ENCODE measurements around the gene KLHL13.

GRCh38 chrX:118066867-118067515 is 49.6 kb downstream of the KLHL13 start:
- TF ChIP-seq EP300 (conservative IDR thresholded peaks at IDR 0.05; ENCODE audit: poor library complexity, severe bottlenecking) (no peak), CTCF (IDR thresholded peaks at IDR 0.05; ENCODE audit: poor library complexity, severe bottlenecking) (no peak)
